Spleen (tissue), 11 donors: ENCODE data around the gene RDH8. TPM values are rescaled to one million over a fixed set of nuclear protein-coding genes. Genes with fewer than 3 reads are reported as not detected.

Source experiments
- DNase-seq: peaks from one replicate; pipeline ENCODE4 v3.0.0-alpha.2; 2020
- H3K27ac ChIP-seq, 8 donors: fragments of 200-600 bp; sonication (generic) in 7 of 8; 1 replicate in 4 of 8; 2 replicates in 4 of 8; pipeline versions ENCODE4 v1.5.0 to v1.8.0; 2016 to 2021; ENCODE audit warnings: inconsistent platforms in 4 of 8, mild to moderate bottlenecking in 4 of 8, moderate library complexity in 1 of 8
- H3K27me3 ChIP-seq, 7 donors: fragments of 200-600 bp; sonication (generic) in 6 of 7; replicated peaks in 1 of 7; 1 replicate in 4 of 7; 2 replicates in 3 of 7; pipeline versions ENCODE4 v1.5.0 to v1.8.0; 2016 to 2021; ENCODE audit warnings: inconsistent platforms in 3 of 7, mild to moderate bottlenecking in 1 of 7
- H3K36me3 ChIP-seq, 6 donors: fragments of 200-600 bp; sonication (generic) in 5 of 6; 1 replicate in 4 of 6; 2 replicates in 2 of 6; pipeline versions ENCODE4 v1.5.0 to v1.8.0; 2016 to 2021; ENCODE audit warnings: inconsistent platforms in 2 of 6
- H3K4me1 ChIP-seq, 6 donors: fragments of 200-600 bp; sonication (generic) in 5 of 6; 1 replicate in 3 of 6; 2 replicates in 3 of 6; pipeline versions ENCODE4 v1.5.0 to v1.8.0; 2016 to 2021; ENCODE audit warnings: inconsistent platforms in 3 of 6
- H3K4me3 ChIP-seq, 8 donors: fragments of 200-600 bp; sonication (generic) in 7 of 8; 1 replicate in 4 of 8; 2 replicates in 4 of 8; pipeline versions ENCODE4 v1.5.0 to v1.8.0; 2016 to 2021; ENCODE audit warnings: inconsistent platforms in 4 of 8, mild to moderate bottlenecking in 4 of 8, moderate library complexity in 2 of 8
- H3K9me3 ChIP-seq, 8 donors: fragments of 200-600 bp; sonication (generic) in 7 of 8; 1 replicate in 4 of 8; 2 replicates in 4 of 8; pipeline versions ENCODE4 v1.5.0 to v1.8.0; 2016 to 2021; ENCODE audit warnings: inconsistent platforms in 4 of 8
- CTCF ChIP-seq, 11 experiments: fragments of 200-600 bp in 7 of 11; fragments of 450-650 bp in 4 of 11; sonication (generic) in 4 of 11; IDR thresholded peaks in 8 of 11; conservative IDR thresholded peaks in 3 of 11; 1 replicate in 7 of 11; 2 replicates in 4 of 11; pipeline versions ENCODE4 v1.4.0 to v1.8.0; 2016 to 2021; ENCODE audit warnings: antibody characterized with exemption in 11 of 11, inconsistent platforms in 4 of 11, mild to moderate bottlenecking in 1 of 11
- POLR2A ChIP-seq, 3 donors: fragments of 450-650 bp; IDR thresholded peaks; one replicate each; pipeline ENCODE4 v1.5.1; 2017; ENCODE audit warnings: antibody characterized with exemption in 3 of 3, mild to moderate bottlenecking in 1 of 3
- POLR2AphosphoS5 ChIP-seq, 3 donors: sonication (generic); formaldehyde crosslinking; IDR thresholded peaks; one replicate each; pipeline ENCODE4 v1.5.1; 2017; ENCODE audit warnings: antibody characterized with exemption in 3 of 3
- WGBS, 5 donors: extraction: QIAGEN DNeasy Blood & Tissue Kit in 3 of 5; methylation state at CpG; one replicate each; pipeline versions ENCODE4 v1.1.5 to v1.1.7; 2013 to 2018; 5-methylcytosine and 5-hydroxymethylcytosine counted together
- intact Hi-C: fragments of 100-400 bp; cut with DNase I; formaldehyde crosslinking; loops from one replicate; pipeline ENCODE4 v1.15.0; 2023; ENCODE audit warnings: low total_unique reads
- polyA plus RNA-seq, 3 donors: library from polyadenylated mRNA; stranded (reverse); fragments of 200-250 nt; gene quantifications; one replicate each; pipeline ENCODE4 v1.2.1, GENCODE V29; 2013
- total RNA-seq, 7 donors: library from RNA; depleted of rRNA in 3 of 7; stranded (reverse); fragments of >200 nt in 3 of 7; fragmentation: NEBNext Ultra II Directional in 4 of 7; extraction: Animal tissue kit (Norgen Biotek cat#: 25700) in 4 of 7; gene quantifications; one replicate each; pipeline versions ENCODE4 v1.1.0 to v1.2.1, GENCODE V29; 2016 to 2021
- donor health status: healthy with polysubstance abuse.
- donor health status: DM: no; HTN: no; CAD: no; lungs with moderate emphysema.
- donor health status: DM: no; HTN: no; CAD: no.
- donor health status: Bipolar disorder and iron deficiency.
- donor health status: healthy.
- donor health status: DM: no; HTN: no; CAD: no.
- donor health status: DM: yes; HTN: yes; CAD: no.

The RDH8 gene
- total and polyA plus RNA-seq, 10 donors: not detected

- no peak for DNase-seq
- Histone ChIP-seq H3K9me3 (no peaks in the 10 kb centered on the region), H3K36me3 (no peaks in the 10 kb centered on the region), H3K4me3 (no peak overlapping the region), H3K27ac (no peak overlapping the region), H3K4me1 (no peaks in the 10 kb centered on the region), H3K27me3 (peaks cover 0 to 33% (median 0%) of the 10 kb centered on the region in 7 donors)
- no peak for TF ChIP-seq POLR2A (IDR thresholded peaks at IDR 0.05)
- TF ChIP-seq POLR2AphosphoS5 (IDR thresholded peaks at IDR 0.05): no peak
- TF ChIP-seq CTCF (IDR thresholded peaks at IDR 0.05 in 8 of 11, conservative IDR thresholded peaks at IDR 0.05 in 3 of 11): no peak
- intact Hi-C loops: no loop called here
- 85 to 90% (median 87%) methylated on average over 6 to 9 of the region's 9 CpGs for WGBS, 5 donors
Measured at GRCh38 chr19:10018786-10019185, 5.5 kb downstream of the RDH8 start.

GRCh38 chr19:10019246-10019645, 6.0 kb downstream of the RDH8 start:
- TF ChIP-seq POLR2AphosphoS5 (IDR thresholded peaks at IDR 0.05): no peak
- TF ChIP-seq POLR2A (IDR thresholded peaks at IDR 0.05): no peak
- no peak for TF ChIP-seq CTCF (IDR thresholded peaks at IDR 0.05 in 8 of 11, conservative IDR thresholded peaks at IDR 0.05 in 3 of 11)
- Histone ChIP-seq H3K4me3 (no peak overlapping the region), H3K27ac (no peak overlapping the region), H3K9me3 (no peaks in the 10 kb centered on the region), H3K36me3 (no peaks in the 10 kb centered on the region), H3K4me1 (no peaks in the 10 kb centered on the region), H3K27me3 (peaks cover 0 to 29% (median 0%) of the 10 kb centered on the region in 7 donors)
- WGBS, 5 donors: 74 to 89% (median 86%) methylated on average over 5 of the region's 5 CpGs
- DNase-seq: no peak
- intact Hi-C loops: no loop called here

- 73 to 90% (median 77%) methylated on average over 6 of the region's 6 CpGs for WGBS, 5 donors
- H3K36me3 ChIP-seq: no peaks in the 10 kb centered on the region
- no peak overlapping the region for H3K27ac ChIP-seq
- intact Hi-C loops: no loop called here
- no peaks in the 10 kb centered on the region for H3K9me3 ChIP-seq
- no peaks in the 10 kb centered on the region for H3K4me1 ChIP-seq
- peaks cover 0 to 26% (median 0%) of the 10 kb centered on the region in 7 donors for H3K27me3 ChIP-seq
- no peak for TF ChIP-seq CTCF (IDR thresholded peaks at IDR 0.05 in 8 of 11, conservative IDR thresholded peaks at IDR 0.05 in 3 of 11)
- TF ChIP-seq POLR2A (IDR thresholded peaks at IDR 0.05): no peak
- TF ChIP-seq POLR2AphosphoS5 (IDR thresholded peaks at IDR 0.05): no peak
- no peak for DNase-seq
- no peak overlapping the region for H3K4me3 ChIP-seq
Measured at GRCh38 chr19:10020851-10021250, 7.6 kb downstream of the RDH8 start.

GRCh38 chr19:10021446-10021845, 8.2 kb downstream of the RDH8 start:
- Histone ChIP-seq H3K27me3 (peaks cover 0 to 23% (median 0%) of the 10 kb centered on the region in 7 donors), H3K36me3 (no peaks in the 10 kb centered on the region), H3K4me1 (no peaks in the 10 kb centered on the region), H3K27ac (no peak overlapping the region), H3K9me3 (no peaks in the 10 kb centered on the region), H3K4me3 (no peak overlapping the region)
- WGBS, 5 donors: 87 to 92% (median 88%) methylated on average over 20 to 23 of the region's 23 CpGs
- no peak for DNase-seq
- intact Hi-C loops: no loop called here
- TF ChIP-seq CTCF (IDR thresholded peaks at IDR 0.05 in 8 of 11, conservative IDR thresholded peaks at IDR 0.05 in 3 of 11) (no peak), POLR2A (IDR thresholded peaks at IDR 0.05) (no peak), POLR2AphosphoS5 (IDR thresholded peaks at IDR 0.05) (no peak)
